Lung (tissue), 13 donors: Measurements from ENCODE around the gene RXYLT1. TPM values are rescaled to one million over a fixed set of nuclear protein-coding genes. Genes with fewer than 3 reads are reported as not detected.

ENCODE experiments used
- ATAC-seq: fragments of 200-7000 bp; cut with Tn5 transposase; one replicate; pipeline ENCODE4 v1.9.1; 2020; ENCODE audit warnings: moderate number of reproducible peaks; ENCODE audit not compliant: insufficient read depth, low FRiP score
- DNase-seq, 3 donors: peaks; one replicate each; pipeline ENCODE4 v3.0.0-alpha.2; 2013 to 2017
- H3K27ac ChIP-seq, 2 donors: one replicate each; pipeline ENCODE4 v1.5.1; 2013; ENCODE audit warnings: mild to moderate bottlenecking in 2 of 2, moderate library complexity in 2 of 2, control low read depth in 1 of 2, inconsistent platforms in 1 of 2, low read depth in 1 of 2, low read length in 1 of 2
- H3K27me3 ChIP-seq, 3 donors: one replicate each; pipeline ENCODE4 v1.5.1; 2013; ENCODE audit warnings: low read length in 2 of 3; ENCODE audit not compliant: control insufficient read depth in 3 of 3, insufficient read depth in 3 of 3
- H3K36me3 ChIP-seq, 4 donors: one replicate each; pipeline ENCODE4 v1.5.1; 2013; ENCODE audit warnings: low read length in 4 of 4, mild to moderate bottlenecking in 1 of 4, moderate library complexity in 1 of 4; ENCODE audit not compliant: control insufficient read depth in 4 of 4, insufficient read depth in 4 of 4
- H3K4me1 ChIP-seq, 5 donors: one replicate each; pipeline ENCODE4 v1.5.1; 2013; ENCODE audit warnings: low read length in 5 of 5, mild to moderate bottlenecking in 2 of 5, moderate library complexity in 1 of 5; ENCODE audit not compliant: control insufficient read depth in 5 of 5, insufficient read depth in 5 of 5
- H3K4me3 ChIP-seq: one replicate; pipeline ENCODE4 v1.5.1; 2013; ENCODE audit warnings: mild to moderate bottlenecking, control low read depth, moderate library complexity
- H3K9ac ChIP-seq, 2 donors: one replicate each; pipeline ENCODE4 v1.5.1; 2013; ENCODE audit warnings: low read length in 2 of 2, control low read depth in 1 of 2; ENCODE audit not compliant: insufficient read depth in 1 of 2
- H3K9me3 ChIP-seq, 4 donors: one replicate each; pipeline ENCODE4 v1.5.1; 2013; ENCODE audit warnings: low read length in 3 of 4, mild to moderate bottlenecking in 1 of 4, moderate library complexity in 1 of 4; ENCODE audit not compliant: control insufficient read depth in 4 of 4, insufficient read depth in 3 of 4
- CTCF ChIP-seq: IDR thresholded peaks from 2 replicates; pipeline ENCODE4 v1.5.1; 2012; ENCODE audit warnings: mild to moderate bottlenecking; ENCODE audit errors: control extremely low read depth, extremely low read depth
- WGBS, 2 donors: extraction: QIAGEN DNeasy Blood & Tissue Kit; methylation state at CpG; one replicate each; pipeline ENCODE4 v1.1.7; 2013; 5-methylcytosine and 5-hydroxymethylcytosine counted together
- polyA plus RNA-seq, 2 donors: library from polyadenylated mRNA; stranded (reverse); fragments of 200-250 nt; gene quantifications; one replicate each; pipeline ENCODE4 v1.2.1, GENCODE V29; 2013
- small RNA-seq: library from RNA; depleted of rRNA; stranded (forward); fragments of <200 nt; gene quantifications from one replicate; pipeline ENCODE3, GENCODE V24; 2014; ENCODE audit warnings: low replicate concordance
- total RNA-seq, 2 donors: library from RNA; depleted of rRNA in 1 of 2; stranded (reverse); fragments of >200 nt in 1 of 2; gene quantifications; one replicate each; pipeline ENCODE4 v1.2.1, GENCODE V29; 2014 to 2021
- donor health status: control.
- donor health status: control.
- donor health status: Bipolar disorder and iron deficiency.
- donor health status: healthy.
- donor health status: DM: yes; HTN: yes; CAD: no.

The RXYLT1 gene
- total and polyA plus RNA-seq, 4 donors: 8.0 to 14.9 (median 12.4) TPM

DNA sequence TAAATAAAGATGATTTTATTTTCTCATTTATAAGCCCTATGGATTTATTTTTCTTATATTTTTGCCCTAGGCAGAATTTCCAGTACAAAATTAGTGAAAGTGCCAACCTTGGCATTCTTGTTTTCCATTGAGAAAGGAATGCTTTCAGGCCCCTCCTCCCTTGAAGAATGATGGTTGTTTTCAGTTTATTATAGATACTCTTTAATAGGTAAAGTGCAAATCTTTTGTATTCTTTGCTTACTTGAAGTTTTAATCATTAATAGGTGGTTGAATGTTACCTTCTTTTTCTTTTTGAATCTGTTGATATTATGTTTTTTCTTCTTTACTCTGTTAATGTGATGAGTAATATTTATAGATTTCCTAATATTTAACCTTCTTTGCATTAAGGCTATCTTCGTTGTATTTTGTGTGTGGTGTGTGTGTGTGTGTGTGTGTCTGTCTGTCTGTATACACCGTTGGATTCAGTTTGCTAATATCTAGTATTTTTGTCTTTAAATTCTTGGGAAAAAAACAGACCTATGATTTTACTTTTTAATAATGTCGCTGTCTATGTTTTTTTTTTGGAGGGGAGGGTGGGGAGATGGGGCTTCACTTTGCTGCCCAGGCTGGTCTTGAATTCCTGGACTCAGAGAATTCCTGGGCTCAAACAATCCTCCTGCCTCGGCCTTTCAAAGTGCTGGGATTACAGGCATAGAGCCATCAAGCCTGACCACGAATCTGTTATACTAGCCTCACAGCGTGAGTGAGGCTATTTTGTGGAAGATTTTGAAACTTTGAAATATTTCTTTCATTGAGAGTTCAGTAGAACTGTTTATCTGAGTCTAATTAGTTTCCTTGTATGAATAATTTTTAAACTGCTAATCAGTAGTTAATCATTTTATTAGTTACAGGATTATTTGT, 78.3 kb downstream of the RXYLT1 start:
- no peak for ATAC-seq
- no peaks in the 10 kb centered on the region for H3K36me3 ChIP-seq
- no peaks in the 10 kb centered on the region for H3K27me3 ChIP-seq
- H3K4me3 ChIP-seq: no peak overlapping the region
- DNase-seq: no peak
- H3K4me1 ChIP-seq: peaks cover 0 to 10% (median 4%) of the 10 kb centered on the region in 5 donors
- no peak for TF ChIP-seq CTCF
- H3K9ac ChIP-seq: no peak overlapping the region
- 78 to 85% methylated on average over 6 of the region's 6 CpGs for WGBS, 2 donors
- H3K27ac ChIP-seq: no peak overlapping the region
- H3K9me3 ChIP-seq: no peaks in the 10 kb centered on the region

Small RNA genes within 50 kb of the gene (small RNA-seq; reads per million reads assigned to genes)
- gene AC084357.1: not detected

Other genes starting within 250 kb of the RXYLT1 start
- 10 to 100 TPM in 1 of 2 donors, 1 to 10 TPM in 1; 4.3 to 14.8 TPM for gene DPY19L2, start 111.4 kb upstream of the RXYLT1 start, total RNA-seq
- 1 to 10 TPM in 1 of 2 donors, under 1 TPM in 1; 0.56 to 4.9 TPM for gene DPY19L2, start 111.4 kb upstream of the RXYLT1 start, polyA plus RNA-seq
- 10 to 100 TPM; 10.4 to 12.4 TPM for gene SRGAP1, start 64.8 kb downstream of the RXYLT1 start, total RNA-seq
- 1 to 10 TPM; 1.8 to 2.0 TPM for gene SRGAP1, start 64.8 kb downstream of the RXYLT1 start, polyA plus RNA-seq